BLaER1 treated with 17β-estradiol and CSF1 and Interleukin-3, amounts not matched to agents 10 nM and 100 nM (cell line): ENCODE results near the gene HMGCS2.

Experiments used
- H3K27ac ChIP-seq, 11 experiments: shearing (Covaris generic); formaldehyde crosslinking; 2 replicates each; pipeline ENCODE4 v1.8.1; 2022
- H3K27me3 ChIP-seq, 11 experiments: shearing (Covaris generic); formaldehyde crosslinking; 2 replicates each; pipeline ENCODE4 v1.8.1; 2022
- H3K36me3 ChIP-seq, 11 experiments: shearing (Covaris generic); formaldehyde crosslinking; 2 replicates each; pipeline ENCODE4 v1.8.1; 2022
- H3K4me1 ChIP-seq, 10 experiments: shearing (Covaris generic); formaldehyde crosslinking; 2 replicates each; pipeline ENCODE4 v1.8.1; 2022
- H3K4me2 ChIP-seq, 11 experiments: shearing (Covaris generic); formaldehyde crosslinking; 2 replicates each; pipeline ENCODE4 v1.8.1; 2022
- H3K4me3 ChIP-seq, 10 experiments: shearing (Covaris generic); formaldehyde crosslinking; 2 replicates each; pipeline ENCODE4 v1.8.1; 2022
- H3K9ac ChIP-seq, 11 experiments: shearing (Covaris generic); formaldehyde crosslinking; 2 replicates each; pipeline ENCODE4 v1.8.1; 2022
- H3K9me3 ChIP-seq, 11 experiments: shearing (Covaris generic); formaldehyde crosslinking; replicated peaks in 1 of 11; 2 replicates each; pipeline ENCODE4 v1.8.1; 2022
- H4K20me1 ChIP-seq, 11 experiments: shearing (Covaris generic); formaldehyde crosslinking; 2 replicates each; pipeline ENCODE4 v1.8.1; 2022
- Cebpa-rat ChIP-seq, 11 experiments: shearing (Covaris generic); IDR thresholded peaks; 2 replicates each; pipeline ENCODE4 v1.8.1; 2022

HMGCS2 gene

GRCh38 chr1:119771770-119772169 lies 3.1 kb upstream of the HMGCS2 start:
- Histone ChIP-seq H3K9ac (no peak overlapping the region), H4K20me1 (no peaks in the 10 kb centered on the region), H3K36me3 (no peaks in the 10 kb centered on the region), H3K27me3 (no peaks in the 10 kb centered on the region), H3K9me3 (no peaks in the 10 kb centered on the region), H3K4me2 (no peak overlapping the region), H3K4me3 (no peak overlapping the region), H3K4me1 (no peaks in the 10 kb centered on the region), H3K27ac (no peak overlapping the region)
- no peak for TF ChIP-seq Cebpa-rat (IDR thresholded peaks at IDR 0.05)

GRCh38 chr1:119771016-119771415 lies 2.3 kb upstream of the HMGCS2 start:
- TF ChIP-seq Cebpa-rat (IDR thresholded peaks at IDR 0.05), result no peak
- H3K27me3 ChIP-seq, result no peaks in the 10 kb centered on the region
- no peaks in the 10 kb centered on the region for H3K9me3 ChIP-seq
- H3K4me2 ChIP-seq, result no peak overlapping the region
- H3K9ac ChIP-seq, result no peak overlapping the region
- H3K27ac ChIP-seq, result no peak overlapping the region
- no peaks in the 10 kb centered on the region for H4K20me1 ChIP-seq
- no peaks in the 10 kb centered on the region for H3K4me1 ChIP-seq
- H3K4me3 ChIP-seq, result no peak overlapping the region
- H3K36me3 ChIP-seq, result no peaks in the 10 kb centered on the region

- no peaks in the 10 kb centered on the region for H3K27me3 ChIP-seq
- H3K4me3 ChIP-seq, result no peak overlapping the region
- no peak for TF ChIP-seq Cebpa-rat (IDR thresholded peaks at IDR 0.05)
- no peak overlapping the region for H3K9ac ChIP-seq
- peaks cover 0 to 10% (median 7%) of the 10 kb centered on the region in 10 experiments; a peak in 12 of 20 replicates for H3K4me1 ChIP-seq
- no peaks in the 10 kb centered on the region for H4K20me1 ChIP-seq
- no peak overlapping the region for H3K27ac ChIP-seq
- no peak overlapping the region for H3K4me2 ChIP-seq
- no peaks in the 10 kb centered on the region for H3K36me3 ChIP-seq
- peaks cover 4 to 14% (median 11%) of the 10 kb centered on the region in 11 experiments; a peak in 16 of 22 replicates for H3K9me3 ChIP-seq
These were observed 1.2 kb downstream of the HMGCS2 start for GRCh38 chr1:119767486-119767885.

GRCh38 chr1:119766374-119766794 lies 2.3 kb downstream of the HMGCS2 start:
- Histone ChIP-seq H3K9ac (no peak overlapping the region), H4K20me1 (no peaks in the 10 kb centered on the region), H3K4me1 (peaks cover 0 to 10% (median 7%) of the 10 kb centered on the region in 10 experiments; a peak in 12 of 20 replicates), H3K9me3 (peaks cover 4 to 14% (median 11%) of the 10 kb centered on the region in 11 experiments; a peak in 16 of 22 replicates), H3K4me2 (no peak overlapping the region), H3K36me3 (no peaks in the 10 kb centered on the region), H3K4me3 (no peak overlapping the region), H3K27ac (no peak overlapping the region), H3K27me3 (no peaks in the 10 kb centered on the region)
- TF ChIP-seq Cebpa-rat (IDR thresholded peaks at IDR 0.05), result no peak

GRCh38 chr1:119764220-119764619 lies 4.5 kb downstream of the HMGCS2 start:
- no peak for TF ChIP-seq Cebpa-rat (IDR thresholded peaks at IDR 0.05)
- H3K27ac ChIP-seq, result no peak overlapping the region
- peak overlapping the region in 8 of 11 experiments; percentile 3 to 57 (median 30); a peak in 14 of 22 replicates for H3K4me2 ChIP-seq

GRCh38 chr1:119762953-119763352 lies 5.8 kb downstream of the HMGCS2 start:
- H3K36me3 ChIP-seq, result no peaks in the 10 kb centered on the region

More at GRCh38 chr1:119764220-119764619, 4.5 kb downstream of the HMGCS2 start:
- Histone ChIP-seq H3K9me3 (peaks cover 4 to 14% (median 11%) of the 10 kb centered on the region in 11 experiments; a peak in 16 of 22 replicates), H3K4me3 (no peak overlapping the region), H3K36me3 (no peaks in the 10 kb centered on the region), H3K27me3 (no peaks in the 10 kb centered on the region), H4K20me1 (no peaks in the 10 kb centered on the region), H3K9ac (no peak overlapping the region), H3K4me1 (peaks cover 0 to 10% (median 7%) of the 10 kb centered on the region in 10 experiments; a peak in 12 of 20 replicates)

GRCh38 chr1:119762409-119762808 lies 6.3 kb downstream of the HMGCS2 start:
- no peak for TF ChIP-seq Cebpa-rat (IDR thresholded peaks at IDR 0.05)
- Histone ChIP-seq H3K9me3 (peaks cover 4 to 14% (median 11%) of the 10 kb centered on the region in 11 experiments; a peak in 16 of 22 replicates), H3K4me3 (no peak overlapping the region), H3K4me2 (no peak overlapping the region), H3K36me3 (no peaks in the 10 kb centered on the region), H3K27me3 (no peaks in the 10 kb centered on the region), H3K4me1 (peaks cover 0 to 10% (median 7%) of the 10 kb centered on the region in 10 experiments; a peak in 12 of 20 replicates), H3K9ac (no peak overlapping the region), H3K27ac (no peak overlapping the region), H4K20me1 (no peaks in the 10 kb centered on the region)

More at GRCh38 chr1:119762953-119763352, 5.8 kb downstream of the HMGCS2 start:
- H3K9ac ChIP-seq, result no peak overlapping the region
- no peaks in the 10 kb centered on the region for H4K20me1 ChIP-seq
- no peak overlapping the region for H3K27ac ChIP-seq
- H3K27me3 ChIP-seq, result no peaks in the 10 kb centered on the region
- H3K4me2 ChIP-seq, result no peak overlapping the region
- no peak overlapping the region for H3K4me3 ChIP-seq
- peaks cover 4 to 14% (median 11%) of the 10 kb centered on the region in 11 experiments; a peak in 16 of 22 replicates for H3K9me3 ChIP-seq
- H3K4me1 ChIP-seq, result peaks cover 0 to 10% (median 7%) of the 10 kb centered on the region in 10 experiments; a peak in 12 of 20 replicates
- TF ChIP-seq Cebpa-rat (IDR thresholded peaks at IDR 0.05), result no peak

- H3K9ac ChIP-seq, result no peak overlapping the region
- H3K4me3 ChIP-seq, result no peak overlapping the region
- no peaks in the 10 kb centered on the region for H3K9me3 ChIP-seq
- no peak overlapping the region for H3K27ac ChIP-seq
- peaks cover 0 to 1% (median 0%) of the 10 kb centered on the region in 10 experiments; a peak in 4 of 20 replicates for H3K4me1 ChIP-seq
- TF ChIP-seq Cebpa-rat (IDR thresholded peaks at IDR 0.05), result no peak
- H3K36me3 ChIP-seq, result no peaks in the 10 kb centered on the region
- no peaks in the 10 kb centered on the region for H4K20me1 ChIP-seq
- no peaks in the 10 kb centered on the region for H3K27me3 ChIP-seq
- no peak overlapping the region for H3K4me2 ChIP-seq
These were observed 10.1 kb downstream of the HMGCS2 start for GRCh38 chr1:119758584-119758983.

GRCh38 chr1:119752592-119752991 lies 16.1 kb downstream of the HMGCS2 start:
- Histone ChIP-seq H3K4me3 (no peak overlapping the region), H3K9me3 (no peaks in the 10 kb centered on the region), H3K27me3 (no peaks in the 10 kb centered on the region), H3K36me3 (no peaks in the 10 kb centered on the region), H3K4me1 (peaks cover 0 to 8% (median 0%) of the 10 kb centered on the region in 10 experiments; a peak in 6 of 20 replicates), H3K27ac (no peak overlapping the region), H4K20me1 (no peaks in the 10 kb centered on the region; a peak in 1 of 22 replicates), H3K9ac (no peak overlapping the region), H3K4me2 (no peak overlapping the region)
- TF ChIP-seq Cebpa-rat (IDR thresholded peaks at IDR 0.05), result no peak

GRCh38 chr1:119748040-119748439 lies 20.7 kb downstream of the HMGCS2 start:
- Histone ChIP-seq H4K20me1 (peaks cover 0 to 23% (median 9%) of the 10 kb centered on the region in 11 experiments; a peak in 14 of 22 replicates), H3K27me3 (no peaks in the 10 kb centered on the region), H3K9ac (no peak overlapping the region), H3K36me3 (peaks cover 8 to 25% (median 21%) of the 10 kb centered on the region in 11 experiments; a peak in 18 of 22 replicates), H3K27ac (no peak overlapping the region), H3K4me2 (peak overlapping the region in 2 of 11 experiments; percentile 14 to 18; a peak in 2 of 22 replicates), H3K9me3 (no peaks in the 10 kb centered on the region), H3K4me1 (peaks cover 0 to 9% (median 0%) of the 10 kb centered on the region in 10 experiments; a peak in 6 of 20 replicates), H3K4me3 (no peak overlapping the region)
- TF ChIP-seq Cebpa-rat (IDR thresholded peaks at IDR 0.05), result no peak
